HEK293 (cell line): ENCODE results near the gene TCF21.

Experiments used
- FEZF1 ChIP-seq: fragments of 450-650 bp; formaldehyde crosslinking; IDR thresholded peaks from 2 replicates; pipeline ENCODE4 v1.5.1; 2016; ENCODE audit warnings: missing biosample characterization, missing genetic modification characterization
- HOXC10 ChIP-seq: sonication (generic); formaldehyde crosslinking; IDR thresholded peaks from 2 replicates; pipeline ENCODE4 v1.8.1; 2023; ENCODE audit warnings: mild to moderate bottlenecking, missing genetic modification reagents
- SP3 ChIP-seq: fragments of 450-650 bp; formaldehyde crosslinking; IDR thresholded peaks from 2 replicates; pipeline ENCODE4 v1.5.1; 2016; ENCODE audit warnings: missing biosample characterization, missing genetic modification characterization
- SP7 ChIP-seq: fragments of 450-650 bp; formaldehyde crosslinking; IDR thresholded peaks from 2 replicates; pipeline ENCODE4 v1.5.1; 2016; ENCODE audit warnings: missing biosample characterization, missing genetic modification characterization
- TRIM28 ChIP-seq: IDR thresholded peaks from 2 replicates; pipeline ENCODE4 v1.6.1; 2011; ENCODE audit warnings: low read length, control low read depth, borderline replicate concordance
- ZBTB48 ChIP-seq: fragments of 450-650 bp; formaldehyde crosslinking; IDR thresholded peaks from 2 replicates; pipeline ENCODE4 v1.5.1; 2016; ENCODE audit warnings: missing biosample characterization, missing genetic modification characterization
- ZBTB7A ChIP-seq: fragments of 450-650 bp; formaldehyde crosslinking; IDR thresholded peaks from 2 replicates; pipeline ENCODE4 v1.5.1; 2016; ENCODE audit warnings: low read depth, missing biosample characterization, missing genetic modification characterization
- ZBTB8A ChIP-seq: fragments of 450-650 bp; formaldehyde crosslinking; IDR thresholded peaks from 2 replicates; pipeline ENCODE4 v1.5.1; 2016; ENCODE audit warnings: missing biosample characterization, missing genetic modification characterization
- ZNF121 ChIP-seq: fragments of 450-650 bp; formaldehyde crosslinking; IDR thresholded peaks from 2 replicates; pipeline ENCODE4 v1.5.1; 2016; ENCODE audit warnings: missing biosample characterization, missing genetic modification characterization
- ZNF140 ChIP-seq: fragments of 450-650 bp; formaldehyde crosslinking; IDR thresholded peaks from 2 replicates; pipeline ENCODE4 v1.5.1; 2016; ENCODE audit warnings: missing biosample characterization, missing genetic modification characterization
- ZNF175 ChIP-seq: fragments of 450-650 bp; formaldehyde crosslinking; IDR thresholded peaks from 2 replicates; pipeline ENCODE4 v1.5.1; 2016; ENCODE audit warnings: missing biosample characterization, missing genetic modification characterization
- ZNF2 ChIP-seq: fragments of 450-650 bp; formaldehyde crosslinking; IDR thresholded peaks from 2 replicates; pipeline ENCODE4 v1.5.1; 2016; ENCODE audit warnings: missing biosample characterization, missing genetic modification characterization
- ZNF202 ChIP-seq: fragments of 450-650 bp; formaldehyde crosslinking; IDR thresholded peaks from 2 replicates; pipeline ENCODE4 v1.5.1; 2016; ENCODE audit warnings: missing biosample characterization, missing genetic modification characterization, borderline replicate concordance
- ZNF214 ChIP-seq: fragments of 450-650 bp; formaldehyde crosslinking; IDR thresholded peaks from 2 replicates; pipeline ENCODE4 v1.5.1; 2017; ENCODE audit warnings: missing biosample characterization, mild to moderate bottlenecking, missing genetic modification characterization, borderline replicate concordance
- ZNF292 ChIP-seq: fragments of 450-650 bp; formaldehyde crosslinking; IDR thresholded peaks from 2 replicates; pipeline ENCODE4 v1.5.1; 2016; ENCODE audit warnings: low read depth, missing biosample characterization, missing genetic modification characterization, borderline replicate concordance
- ZNF335 ChIP-seq: fragments of 450-650 bp; formaldehyde crosslinking; conservative IDR thresholded peaks from 2 replicates; pipeline ENCODE4 v1.5.1; 2016; ENCODE audit warnings: missing biosample characterization, missing genetic modification characterization
- ZNF37A ChIP-seq: fragments of 450-650 bp; IDR thresholded peaks from 2 replicates; pipeline ENCODE4 v1.5.1; 2018; ENCODE audit warnings: missing biosample characterization, missing genetic modification characterization
- ZNF394 ChIP-seq: fragments of 450-650 bp; formaldehyde crosslinking; IDR thresholded peaks from 2 replicates; pipeline ENCODE4 v1.5.1; 2016; ENCODE audit warnings: missing biosample characterization, missing genetic modification characterization, mild to moderate bottlenecking, moderate library complexity, borderline replicate concordance
- ZNF514 ChIP-seq: fragments of 450-650 bp; formaldehyde crosslinking; IDR thresholded peaks from 2 replicates; pipeline ENCODE4 v1.5.1; 2016; ENCODE audit warnings: missing biosample characterization, missing genetic modification characterization
- ZNF558 ChIP-seq: fragments of 450-650 bp; formaldehyde crosslinking; IDR thresholded peaks from 2 replicates; pipeline ENCODE4 v1.5.1; 2016; ENCODE audit warnings: missing biosample characterization, missing genetic modification characterization
- ZNF560 ChIP-seq: fragments of 450-650 bp; formaldehyde crosslinking; IDR thresholded peaks from 2 replicates; pipeline ENCODE4 v1.5.1; 2017; ENCODE audit warnings: missing biosample characterization, missing genetic modification characterization, borderline replicate concordance
- ZNF571 ChIP-seq: fragments of 450-650 bp; formaldehyde crosslinking; IDR thresholded peaks from 2 replicates; pipeline ENCODE4 v1.5.0; 2017; ENCODE audit warnings: missing biosample characterization, missing genetic modification characterization
- ZNF677 ChIP-seq: fragments of 450-650 bp; IDR thresholded peaks from 2 replicates; pipeline ENCODE4 v1.5.0; 2018; ENCODE audit warnings: missing biosample characterization, mild to moderate bottlenecking, missing genetic modification characterization, moderate library complexity
- ZNF76 ChIP-seq: fragments of 450-650 bp; formaldehyde crosslinking; IDR thresholded peaks from 2 replicates; pipeline ENCODE4; 2016; ENCODE audit warnings: low read depth, missing biosample characterization, missing genetic modification characterization, borderline replicate concordance
- ZNF776 ChIP-seq: fragments of 450-650 bp; formaldehyde crosslinking; IDR thresholded peaks from 2 replicates; pipeline ENCODE4 v1.5.0; 2017; ENCODE audit warnings: missing biosample characterization, missing genetic modification characterization, borderline replicate concordance
- ZSCAN16 ChIP-seq: fragments of 450-650 bp; formaldehyde crosslinking; IDR thresholded peaks from 2 replicates; pipeline ENCODE4 v1.5.1; 2016; ENCODE audit warnings: missing biosample characterization, missing genetic modification characterization
- ZSCAN23 ChIP-seq: fragments of 450-650 bp; formaldehyde crosslinking; IDR thresholded peaks from 2 replicates; pipeline ENCODE4 v1.5.1; 2016; ENCODE audit warnings: missing biosample characterization, missing genetic modification characterization
- ZSCAN30 ChIP-seq: fragments of 450-650 bp; IDR thresholded peaks from 2 replicates; pipeline ENCODE4 v1.5.1; 2018; ENCODE audit warnings: missing biosample characterization, mild to moderate bottlenecking, missing genetic modification characterization, moderate library complexity
- TF ChIP-seq, protein P1 (sequence below): fragments of 450-650 bp; formaldehyde crosslinking; IDR thresholded peaks from 2 replicates; pipeline ENCODE4 v1.5.1; 2016; ENCODE audit warnings: missing biosample characterization, missing genetic modification characterization
- TF ChIP-seq, protein P2 (sequence below): fragments of 450-650 bp; formaldehyde crosslinking; IDR thresholded peaks from 2 replicates; pipeline ENCODE4 v1.5.1; 2016; ENCODE audit warnings: missing biosample characterization, missing genetic modification characterization, low read depth
- TF ChIP-seq, protein P3 (sequence below): fragments of 450-650 bp; formaldehyde crosslinking; IDR thresholded peaks from 2 replicates; pipeline ENCODE4 v1.5.1; 2016; ENCODE audit warnings: missing biosample characterization, missing genetic modification characterization
- TF ChIP-seq, protein P4 (sequence below): fragments of 450-650 bp; formaldehyde crosslinking; IDR thresholded peaks from 2 replicates; pipeline ENCODE4 v1.5.1; 2016; ENCODE audit warnings: missing biosample characterization, missing genetic modification characterization
- TF ChIP-seq, protein P5 (sequence below): fragments of 450-650 bp; formaldehyde crosslinking; IDR thresholded peaks from 2 replicates; pipeline ENCODE4 v1.5.1; 2016; ENCODE audit warnings: missing biosample characterization, missing genetic modification characterization

TCF21 gene

DNA sequence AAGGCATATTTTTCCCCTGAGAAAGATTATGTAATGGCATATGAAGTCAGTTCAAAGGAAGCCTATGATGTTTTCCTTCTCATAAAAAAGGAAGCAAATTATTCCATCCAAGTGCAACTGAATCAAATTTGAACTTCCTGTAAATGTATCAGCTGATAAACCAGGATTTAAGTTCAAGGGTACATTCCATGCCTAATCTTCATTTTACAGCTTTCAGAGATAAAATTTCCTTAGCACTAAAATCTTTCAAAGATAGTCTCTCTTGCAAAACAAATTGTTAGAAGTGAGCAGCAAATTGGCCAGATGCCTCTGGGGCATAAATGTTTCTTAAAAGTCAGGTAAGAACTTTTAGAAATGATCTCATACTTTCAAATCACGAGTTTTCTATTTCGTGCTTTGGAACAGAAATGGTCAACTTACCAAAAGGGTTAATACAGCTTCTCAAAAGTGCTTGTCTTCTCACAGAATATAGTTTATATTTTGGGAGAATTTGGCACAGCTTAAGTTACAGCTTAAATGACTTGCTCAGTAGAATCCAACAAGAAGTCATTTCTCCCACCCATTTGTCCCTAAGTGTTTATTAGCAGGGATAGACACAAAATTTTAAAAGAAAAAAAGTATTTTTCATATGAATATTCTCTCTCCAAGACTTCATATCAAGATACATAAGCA, 2.7 kb upstream of the TCF21 start (continued):
- TF ChIP-seq, protein P1, sequence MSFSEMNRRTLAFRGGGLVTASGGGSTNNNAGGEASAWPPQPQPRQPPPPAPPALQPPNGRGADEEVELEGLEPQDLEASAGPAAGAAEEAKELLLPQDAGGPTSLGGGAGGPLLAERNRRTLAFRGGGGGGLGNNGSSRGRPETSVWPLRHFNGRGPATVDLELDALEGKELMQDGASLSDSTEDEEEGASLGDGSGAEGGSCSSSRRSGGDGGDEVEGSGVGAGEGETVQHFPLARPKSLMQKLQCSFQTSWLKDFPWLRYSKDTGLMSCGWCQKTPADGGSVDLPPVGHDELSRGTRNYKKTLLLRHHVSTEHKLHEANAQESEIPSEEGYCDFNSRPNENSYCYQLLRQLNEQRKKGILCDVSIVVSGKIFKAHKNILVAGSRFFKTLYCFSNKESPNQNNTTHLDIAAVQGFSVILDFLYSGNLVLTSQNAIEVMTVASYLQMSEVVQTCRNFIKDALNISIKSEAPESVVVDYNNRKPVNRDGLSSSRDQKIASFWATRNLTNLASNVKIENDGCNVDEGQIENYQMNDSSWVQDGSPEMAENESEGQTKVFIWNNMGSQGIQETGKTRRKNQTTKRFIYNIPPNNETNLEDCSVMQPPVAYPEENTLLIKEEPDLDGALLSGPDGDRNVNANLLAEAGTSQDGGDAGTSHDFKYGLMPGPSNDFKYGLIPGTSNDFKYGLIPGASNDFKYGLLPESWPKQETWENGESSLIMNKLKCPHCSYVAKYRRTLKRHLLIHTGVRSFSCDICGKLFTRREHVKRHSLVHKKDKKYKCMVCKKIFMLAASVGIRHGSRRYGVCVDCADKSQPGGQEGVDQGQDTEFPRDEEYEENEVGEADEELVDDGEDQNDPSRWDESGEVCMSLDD, result no peak
- no peak for TF ChIP-seq SP7 (tag by site-specific recombination)
- TF ChIP-seq, protein P2, sequence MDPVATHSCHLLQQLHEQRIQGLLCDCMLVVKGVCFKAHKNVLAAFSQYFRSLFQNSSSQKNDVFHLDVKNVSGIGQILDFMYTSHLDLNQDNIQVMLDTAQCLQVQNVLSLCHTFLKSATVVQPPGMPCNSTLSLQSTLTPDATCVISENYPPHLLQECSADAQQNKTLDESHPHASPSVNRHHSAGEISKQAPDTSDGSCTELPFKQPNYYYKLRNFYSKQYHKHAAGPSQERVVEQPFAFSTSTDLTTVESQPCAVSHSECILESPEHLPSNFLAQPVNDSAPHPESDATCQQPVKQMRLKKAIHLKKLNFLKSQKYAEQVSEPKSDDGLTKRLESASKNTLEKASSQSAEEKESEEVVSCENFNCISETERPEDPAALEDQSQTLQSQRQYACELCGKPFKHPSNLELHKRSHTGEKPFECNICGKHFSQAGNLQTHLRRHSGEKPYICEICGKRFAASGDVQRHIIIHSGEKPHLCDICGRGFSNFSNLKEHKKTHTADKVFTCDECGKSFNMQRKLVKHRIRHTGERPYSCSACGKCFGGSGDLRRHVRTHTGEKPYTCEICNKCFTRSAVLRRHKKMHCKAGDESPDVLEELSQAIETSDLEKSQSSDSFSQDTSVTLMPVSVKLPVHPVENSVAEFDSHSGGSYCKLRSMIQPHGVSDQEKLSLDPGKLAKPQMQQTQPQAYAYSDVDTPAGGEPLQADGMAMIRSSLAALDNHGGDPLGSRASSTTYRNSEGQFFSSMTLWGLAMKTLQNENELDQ (tag by site-specific recombination), result no peak
- no peak for TF ChIP-seq ZNF776 (tag by site-specific recombination)
- TF ChIP-seq ZNF394 (tag by site-specific recombination), result peak; percentile 45; the same call in 1 of the 2 replicates
- TF ChIP-seq ZNF37A (tag by site-specific recombination), result peak; percentile 2; the same call in 1 of the 2 replicates
- no peak for TF ChIP-seq ZNF140 (tag by site-specific recombination)
- TF ChIP-seq, protein P3, sequence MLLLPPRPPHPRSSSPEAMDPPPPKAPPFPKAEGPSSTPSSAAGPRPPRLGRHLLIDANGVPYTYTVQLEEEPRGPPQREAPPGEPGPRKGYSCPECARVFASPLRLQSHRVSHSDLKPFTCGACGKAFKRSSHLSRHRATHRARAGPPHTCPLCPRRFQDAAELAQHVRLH (tag by site-specific recombination), result peak; percentile 53
- TF ChIP-seq ZNF2, result no peak
- peak; percentile 27; the same call in 1 of the 2 replicates for TF ChIP-seq ZSCAN30 (tag by site-specific recombination)
- TF ChIP-seq ZBTB7A (tag by site-specific recombination), result no peak
- TF ChIP-seq HOXC10 (CRISPR knock-in tag), result no peak
- TF ChIP-seq ZSCAN16 (tag by site-specific recombination), result no peak
- no peak for TF ChIP-seq ZNF560 (tag by site-specific recombination)
- TF ChIP-seq TRIM28, result no peak
- no peak for TF ChIP-seq ZNF292 (tag by site-specific recombination)
- no peak for TF ChIP-seq ZNF214 (tag by site-specific recombination)
- TF ChIP-seq, protein P4, sequence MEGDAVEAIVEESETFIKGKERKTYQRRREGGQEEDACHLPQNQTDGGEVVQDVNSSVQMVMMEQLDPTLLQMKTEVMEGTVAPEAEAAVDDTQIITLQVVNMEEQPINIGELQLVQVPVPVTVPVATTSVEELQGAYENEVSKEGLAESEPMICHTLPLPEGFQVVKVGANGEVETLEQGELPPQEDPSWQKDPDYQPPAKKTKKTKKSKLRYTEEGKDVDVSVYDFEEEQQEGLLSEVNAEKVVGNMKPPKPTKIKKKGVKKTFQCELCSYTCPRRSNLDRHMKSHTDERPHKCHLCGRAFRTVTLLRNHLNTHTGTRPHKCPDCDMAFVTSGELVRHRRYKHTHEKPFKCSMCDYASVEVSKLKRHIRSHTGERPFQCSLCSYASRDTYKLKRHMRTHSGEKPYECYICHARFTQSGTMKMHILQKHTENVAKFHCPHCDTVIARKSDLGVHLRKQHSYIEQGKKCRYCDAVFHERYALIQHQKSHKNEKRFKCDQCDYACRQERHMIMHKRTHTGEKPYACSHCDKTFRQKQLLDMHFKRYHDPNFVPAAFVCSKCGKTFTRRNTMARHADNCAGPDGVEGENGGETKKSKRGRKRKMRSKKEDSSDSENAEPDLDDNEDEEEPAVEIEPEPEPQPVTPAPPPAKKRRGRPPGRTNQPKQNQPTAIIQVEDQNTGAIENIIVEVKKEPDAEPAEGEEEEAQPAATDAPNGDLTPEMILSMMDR (tag by site-specific recombination), result no peak
- TF ChIP-seq ZNF558 (tag by site-specific recombination), result no peak
- peak; percentile 84 for TF ChIP-seq FEZF1 (tag by site-specific recombination)
- TF ChIP-seq ZNF202, result no peak
- no peak for TF ChIP-seq ZNF335
- TF ChIP-seq ZBTB48 (tag by site-specific recombination), result no peak
- no peak for TF ChIP-seq ZNF571 (tag by site-specific recombination)
- TF ChIP-seq ZNF121 (tag by site-specific recombination), result no peak
- no peak; the same call in 1 of the 2 replicates for TF ChIP-seq SP3
- TF ChIP-seq ZNF514 (tag by site-specific recombination), result no peak
- TF ChIP-seq, protein P5, sequence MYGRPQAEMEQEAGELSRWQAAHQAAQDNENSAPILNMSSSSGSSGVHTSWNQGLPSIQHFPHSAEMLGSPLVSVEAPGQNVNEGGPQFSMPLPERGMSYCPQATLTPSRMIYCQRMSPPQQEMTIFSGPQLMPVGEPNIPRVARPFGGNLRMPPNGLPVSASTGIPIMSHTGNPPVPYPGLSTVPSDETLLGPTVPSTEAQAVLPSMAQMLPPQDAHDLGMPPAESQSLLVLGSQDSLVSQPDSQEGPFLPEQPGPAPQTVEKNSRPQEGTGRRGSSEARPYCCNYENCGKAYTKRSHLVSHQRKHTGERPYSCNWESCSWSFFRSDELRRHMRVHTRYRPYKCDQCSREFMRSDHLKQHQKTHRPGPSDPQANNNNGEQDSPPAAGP (tag by site-specific recombination), result no peak
- TF ChIP-seq ZNF677 (tag by site-specific recombination), result no peak
- no peak for TF ChIP-seq ZSCAN23 (tag by site-specific recombination)
- no peak for TF ChIP-seq ZNF76 (tag by site-specific recombination)
- TF ChIP-seq ZNF175 (tag by site-specific recombination), result no peak
- TF ChIP-seq ZBTB8A (tag by site-specific recombination), result no peak
